HG02973 (cell line): ENCODE results near the gene ZDHHC13.
"Not testable (repeated sequence)": the region's sequence is repeated elsewhere in the genome, so short reads cannot be mapped to it uniquely, and the experiment has no call there.

Experiments
- ATAC-seq: cut with Tn5 transposase; IDR thresholded peaks from one replicate; pipeline ENCODE4 v1.9.1; 2021; ENCODE audit warnings: moderate library complexity; ENCODE audit not compliant: unreplicated experiment

The ZDHHC13 gene

GRCh38 chr11:19094859-19095258, 22.1 kb upstream of the ZDHHC13 start:
- ATAC-seq, result no peak

- ATAC-seq, result no peak
Measured at GRCh38 chr11:19099093-19099492, 17.9 kb upstream of the ZDHHC13 start.

- no peak for ATAC-seq
Measured at GRCh38 chr11:19100885-19101284, 16.1 kb upstream of the ZDHHC13 start.

GRCh38 chr11:19101796-19102520, 15.0 kb upstream of the ZDHHC13 start:
- no peak for ATAC-seq

GRCh38 chr11:19102521-19102900, 14.5 kb upstream of the ZDHHC13 start:
- ATAC-seq, result no peak

- ATAC-seq, result no peak
Measured at GRCh38 chr11:19105011-19105410, 12.0 kb upstream of the ZDHHC13 start.

- ATAC-seq, result no peak
Measured at GRCh38 chr11:19107125-19107524, 9.8 kb upstream of the ZDHHC13 start.

GRCh38 chr11:19110295-19110694, 6.7 kb upstream of the ZDHHC13 start:
- no peak for ATAC-seq

- no peak for ATAC-seq
Measured at GRCh38 chr11:19111809-19112208, 5.2 kb upstream of the ZDHHC13 start.

- no peak for ATAC-seq
Measured at GRCh38 chr11:19116276-19116970, 545 bp upstream of the ZDHHC13 start.

GRCh38 chr11:19117760-19118097, 761 bp downstream of the ZDHHC13 start:
- no peak for ATAC-seq

GRCh38 chr11:19121646-19122045, 4.7 kb downstream of the ZDHHC13 start:
- no peak for ATAC-seq

- ATAC-seq, result no peak
Measured at GRCh38 chr11:19122960-19123615, 6.1 kb downstream of the ZDHHC13 start.

- not testable (repeated sequence) for ATAC-seq
Measured at GRCh38 chr11:19126562-19127325, 9.8 kb downstream of the ZDHHC13 start.

- ATAC-seq, result no peak
Measured at GRCh38 chr11:19134004-19134403, 17.0 kb downstream of the ZDHHC13 start.

- ATAC-seq, result not testable (repeated sequence)
Measured at GRCh38 chr11:19136884-19137283, 19.9 kb downstream of the ZDHHC13 start.

- no peak for ATAC-seq
Measured at GRCh38 chr11:19145319-19145718, 28.4 kb downstream of the ZDHHC13 start.

- no peak for ATAC-seq
Measured at GRCh38 chr11:19156892-19157291, 39.9 kb downstream of the ZDHHC13 start.

- ATAC-seq, result no peak
Measured at GRCh38 chr11:19160847-19161246, 43.9 kb downstream of the ZDHHC13 start.

- ATAC-seq, result no peak
Measured at GRCh38 chr11:19161651-19162050, 44.7 kb downstream of the ZDHHC13 start.

GRCh38 chr11:19162951-19163505, 46.1 kb downstream of the ZDHHC13 start:
- ATAC-seq, result no peak
